Keratinocyte (primary cell): ENCODE results near the gene TMPRSS11E. TPM values are rescaled to one million over a fixed set of nuclear protein-coding genes. Genes with fewer than 3 reads are reported as not detected.
"Not testable (repeated sequence)": the region's sequence is repeated elsewhere in the genome, so short reads cannot be mapped to it uniquely, and the experiment has no call there.

Experiments
- DNase-seq: peaks from one replicate; pipeline ENCODE4 v3.0.0-alpha.2; 2011; ENCODE audit warnings: low read depth, missing footprints, low spot score
- FAIRE-seq: peaks from 2 replicates; lab custom pipeline; 2011; peaks lifted over from hg19 to GRCh38; lab: Jason Lieb, UNC
- H2AFZ ChIP-seq: 2 replicates; pipeline ENCODE4 v1.6.0; 2012; ENCODE audit warnings: low read length, control low read depth, inconsistent platforms; ENCODE audit not compliant: control insufficient read depth
- H3K27ac ChIP-seq: 2 replicates; pipeline ENCODE4 v1.5.1; 2011; ENCODE audit warnings: low read length; ENCODE audit not compliant: control insufficient read depth, insufficient read depth
- H3K27me3 ChIP-seq: 3 replicates; pipeline ENCODE4 v1.6.0; 2011; ENCODE audit warnings: low read length; ENCODE audit not compliant: control insufficient read depth, insufficient read depth; ENCODE audit errors: extremely low read depth
- H3K36me3 ChIP-seq, 2 experiments: 2 replicates in 1 of 2; 3 replicates in 1 of 2; pipeline ENCODE4 v1.5.1; 2011; ENCODE audit warnings: low read length in 2 of 2, mild to moderate bottlenecking in 1 of 2; ENCODE audit not compliant: control insufficient read depth in 2 of 2, insufficient read depth in 2 of 2; ENCODE audit errors: extremely low read depth in 1 of 2
- H3K4me1 ChIP-seq: 3 replicates; pipeline ENCODE4 v1.5.1; 2011; ENCODE audit warnings: low read length; ENCODE audit not compliant: control insufficient read depth, insufficient read depth; ENCODE audit errors: extremely low read depth
- H3K4me2 ChIP-seq: 3 replicates; pipeline ENCODE4 v1.6.0; 2011; ENCODE audit warnings: low read depth, low read length; ENCODE audit not compliant: control insufficient read depth, insufficient read depth; ENCODE audit errors: extremely low read depth
- H3K4me3 ChIP-seq, 3 experiments: fragments of 200-600 bp in 1 of 3; sonication (generic) in 1 of 3; 2 replicates in 2 of 3; 3 replicates in 1 of 3; pipeline ENCODE4 v1.5.1; 2011 to 2016; ENCODE audit warnings: low read length in 3 of 3, mild to moderate bottlenecking in 3 of 3, control low read depth in 2 of 3, inconsistent platforms in 1 of 3, low read depth in 1 of 3, mixed read lengths in 1 of 3, mixed run types in 1 of 3, moderate library complexity in 1 of 3; ENCODE audit not compliant: control insufficient read depth in 2 of 3, insufficient read depth in 2 of 3; ENCODE audit errors: extremely low read depth in 1 of 3
- H3K79me2 ChIP-seq: 2 replicates; pipeline ENCODE4 v1.6.0; 2012; ENCODE audit warnings: low read length; ENCODE audit not compliant: control insufficient read depth, insufficient read depth
- H3K9ac ChIP-seq: 3 replicates; pipeline ENCODE4 v1.6.0; 2011; ENCODE audit warnings: low read length; ENCODE audit not compliant: control insufficient read depth, insufficient read depth; ENCODE audit errors: extremely low read depth
- H3K9me1 ChIP-seq: 3 replicates; pipeline ENCODE4 v1.6.0; 2011; ENCODE audit warnings: low read length; ENCODE audit not compliant: control insufficient read depth, insufficient read depth; ENCODE audit errors: extremely low read depth
- H3K9me3 ChIP-seq: 2 replicates; pipeline ENCODE4 v1.5.1; 2012; ENCODE audit warnings: low read depth, low read length; ENCODE audit not compliant: control insufficient read depth
- H4K20me1 ChIP-seq: 3 replicates; pipeline ENCODE4 v1.6.0; 2011; ENCODE audit warnings: low read length; ENCODE audit not compliant: control insufficient read depth, insufficient read depth; ENCODE audit errors: extremely low read depth
- EZH2 ChIP-seq: IDR thresholded peaks from one replicate; pipeline ENCODE4 v1.6.1; 2012; ENCODE audit warnings: inconsistent platforms, mild to moderate bottlenecking, low read length, moderate library complexity
- dilution Hi-C: fragments of 300-500 bp; cut with MboI; formaldehyde crosslinking; loops from one replicate; pipeline ENCODE4 v1.7.0; 2020; ENCODE audit warnings: low sequenced_read_pairs; ENCODE audit not compliant: extremely low pct_ligation_motif_present
- polyA plus RNA-seq, 5 experiments: library from polyadenylated mRNA; depleted of rRNA in 3 of 5; stranded (reverse) in 3 of 5; stranded (forward) in 1 of 5; unstranded in 1 of 5; fragments of >200 nt; gene quantifications; 1 replicate in 1 of 5; 2 replicates in 3 of 5; 3 replicates in 1 of 5; pipeline versions ENCODE4 v1.2.1 to v1.2.3, GENCODE V29; 2011 to 2012; ENCODE audit warnings: missing spikeins in 2 of 5, low read depth in 1 of 5, low replicate concordance in 1 of 5
- TF ChIP-seq, protein P1 (sequence below), 3 experiments: IDR thresholded peaks in 1 of 3; conservative IDR thresholded peaks in 1 of 3; optimal IDR thresholded peaks in 1 of 3; 2 replicates in 2 of 3; 3 replicates in 1 of 3; pipeline versions ENCODE3 to v1.5.1; 2011; ENCODE audit warnings: low read length in 3 of 3, mild to moderate bottlenecking in 3 of 3, moderate library complexity in 2 of 3, control low read depth in 1 of 3, inconsistent platforms in 1 of 3; ENCODE audit not compliant: insufficient read depth in 2 of 3; ENCODE audit errors: extremely low read depth in 1 of 3

The TMPRSS11E gene
- polyA plus RNA-seq, 1 donor (not counting 4 experiments of a cell fraction or from before 2014, with no cell fraction given): 2.0 TPM

DNA sequence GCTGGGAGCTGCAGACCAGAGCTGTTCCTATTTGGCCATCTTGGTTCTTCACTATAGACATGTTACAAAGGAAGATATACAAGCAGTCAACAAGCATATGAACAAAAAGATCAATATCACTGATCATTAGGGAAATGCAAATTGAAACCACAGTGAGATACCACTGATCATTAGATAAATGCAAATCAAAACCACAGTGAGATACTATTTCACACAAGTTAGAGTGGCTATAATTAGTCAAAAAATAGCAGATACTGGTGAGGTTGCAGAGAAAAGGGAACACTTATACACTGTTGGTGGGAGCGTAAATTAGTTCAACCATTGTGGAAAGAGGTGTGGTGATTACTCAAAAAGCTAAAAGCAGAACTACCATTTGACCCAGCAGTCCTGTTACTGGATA is 58.2 kb downstream of the TMPRSS11E start:
- H3K4me1 ChIP-seq, H3K27ac ChIP-seq, DNase-seq, dilution Hi-C loops, H3K4me3 ChIP-seq, H3K9ac ChIP-seq, H3K9me1 ChIP-seq, H3K36me3 ChIP-seq, H3K9me3 ChIP-seq, H3K4me2 ChIP-seq, H2AFZ ChIP-seq, H3K27me3 ChIP-seq, H4K20me1 ChIP-seq, H3K79me2 ChIP-seq, FAIRE-seq: not testable (repeated sequence)

DNA sequence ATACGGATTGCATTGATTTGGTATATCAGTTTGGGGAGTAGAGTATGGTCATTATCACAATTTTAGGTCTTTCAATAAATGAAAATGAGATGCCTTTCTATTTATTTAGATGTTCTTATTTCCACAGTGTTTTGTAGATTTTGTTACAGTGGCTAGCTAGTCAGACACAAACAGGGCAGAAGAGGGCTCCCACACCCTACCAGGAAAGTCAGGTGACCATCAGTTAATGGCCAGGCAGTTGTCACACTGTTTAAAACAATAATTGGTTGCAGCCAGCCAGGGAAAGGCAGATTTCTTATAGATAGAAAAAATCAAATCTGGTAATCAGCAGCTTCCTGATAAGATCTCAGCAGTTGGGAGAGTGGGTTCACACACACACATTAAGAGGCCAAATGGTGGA is 71.6 kb downstream of the TMPRSS11E start:
- no peaks in the 10 kb centered on the region for H3K79me2 ChIP-seq
- no peak overlapping the region for H2AFZ ChIP-seq
- no peak overlapping the region for H3K4me2 ChIP-seq
- no peaks in the 10 kb centered on the region for H4K20me1 ChIP-seq
- no peaks in the 10 kb centered on the region for H3K9me1 ChIP-seq
- no peak overlapping the region for H3K4me3 ChIP-seq
- no peak for TF ChIP-seq EZH2
- DNase-seq: no peak
- H3K27ac ChIP-seq: no peak overlapping the region
- no peaks in the 10 kb centered on the region for H3K27me3 ChIP-seq
- dilution Hi-C loops: no loop called here
- no peaks in the 10 kb centered on the region for H3K9me3 ChIP-seq
- no peak overlapping the region for H3K9ac ChIP-seq
- no peaks in the 10 kb centered on the region for H3K36me3 ChIP-seq
- no peak for FAIRE-seq
- no peaks in the 10 kb centered on the region for H3K4me1 ChIP-seq

- Histone ChIP-seq H3K4me3 (no peak overlapping the region), H4K20me1 (no peaks in the 10 kb centered on the region), H2AFZ (no peak overlapping the region), H3K4me1 (no peaks in the 10 kb centered on the region), H3K36me3 (no peaks in the 10 kb centered on the region), H3K27ac (no peak overlapping the region), H3K79me2 (no peaks in the 10 kb centered on the region), H3K9me3 (no peaks in the 10 kb centered on the region), H3K9ac (no peak overlapping the region), H3K9me1 (no peaks in the 10 kb centered on the region), H3K4me2 (no peak overlapping the region), H3K27me3 (no peaks in the 10 kb centered on the region)
- no peak for DNase-seq
- no peak for FAIRE-seq
- dilution Hi-C loops: no loop called here
- no peak for TF ChIP-seq EZH2
- TF ChIP-seq, protein P1, sequence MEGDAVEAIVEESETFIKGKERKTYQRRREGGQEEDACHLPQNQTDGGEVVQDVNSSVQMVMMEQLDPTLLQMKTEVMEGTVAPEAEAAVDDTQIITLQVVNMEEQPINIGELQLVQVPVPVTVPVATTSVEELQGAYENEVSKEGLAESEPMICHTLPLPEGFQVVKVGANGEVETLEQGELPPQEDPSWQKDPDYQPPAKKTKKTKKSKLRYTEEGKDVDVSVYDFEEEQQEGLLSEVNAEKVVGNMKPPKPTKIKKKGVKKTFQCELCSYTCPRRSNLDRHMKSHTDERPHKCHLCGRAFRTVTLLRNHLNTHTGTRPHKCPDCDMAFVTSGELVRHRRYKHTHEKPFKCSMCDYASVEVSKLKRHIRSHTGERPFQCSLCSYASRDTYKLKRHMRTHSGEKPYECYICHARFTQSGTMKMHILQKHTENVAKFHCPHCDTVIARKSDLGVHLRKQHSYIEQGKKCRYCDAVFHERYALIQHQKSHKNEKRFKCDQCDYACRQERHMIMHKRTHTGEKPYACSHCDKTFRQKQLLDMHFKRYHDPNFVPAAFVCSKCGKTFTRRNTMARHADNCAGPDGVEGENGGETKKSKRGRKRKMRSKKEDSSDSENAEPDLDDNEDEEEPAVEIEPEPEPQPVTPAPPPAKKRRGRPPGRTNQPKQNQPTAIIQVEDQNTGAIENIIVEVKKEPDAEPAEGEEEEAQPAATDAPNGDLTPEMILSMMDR (optimal IDR thresholded peaks at IDR 0.05 in 1 of 3, IDR thresholded peaks at IDR 0.05 in 1 of 3, conservative IDR thresholded peaks at IDR 0.05 in 1 of 3; ENCODE audit: extremely low read depth in 1 of 3, insufficient read depth in 2 of 3, low read length in 3 of 3): no peak
These were observed 73.7 kb downstream of the TMPRSS11E start for GRCh38 chr4:68520985-68521384.

GRCh38 chr4:68522232-68522631 is 75.0 kb downstream of the TMPRSS11E start:
- H3K9ac ChIP-seq, H2AFZ ChIP-seq, dilution Hi-C loops, H3K4me1 ChIP-seq, H3K79me2 ChIP-seq, H3K27me3 ChIP-seq, H3K4me2 ChIP-seq, H3K9me3 ChIP-seq, H3K27ac ChIP-seq, H3K4me3 ChIP-seq, H3K9me1 ChIP-seq, H3K36me3 ChIP-seq, H4K20me1 ChIP-seq, FAIRE-seq: not testable (repeated sequence)
- peak; percentile 7 for DNase-seq
